IPS DF 6.9 (cell line): ENCODE measurements around the gene BARD1.
"Not testable (repeated sequence)": the region's sequence is repeated elsewhere in the genome, so short reads cannot be mapped to it uniquely, and the experiment has no call there.

ENCODE experiments used
- DNase-seq: peaks from one replicate; pipeline ENCODE4 v3.0.0-alpha.2; 2013; ENCODE audit warnings: low read depth, low spot score
- H3K27ac ChIP-seq: one replicate; pipeline ENCODE4 v1.5.1; 2013; ENCODE audit warnings: low read length, control low read depth
- H3K27me3 ChIP-seq: 2 replicates; pipeline ENCODE4 v1.6.1; 2013; ENCODE audit warnings: mild to moderate bottlenecking, low read length; ENCODE audit not compliant: control insufficient read depth, insufficient read depth
- H3K36me3 ChIP-seq: 2 replicates; pipeline ENCODE4 v1.6.1; 2013; ENCODE audit warnings: low read length; ENCODE audit not compliant: control insufficient read depth, insufficient read depth
- H3K4me1 ChIP-seq: 2 replicates; pipeline ENCODE4 v1.6.1; 2013; ENCODE audit warnings: low read length; ENCODE audit not compliant: control insufficient read depth, insufficient read depth
- H3K4me3 ChIP-seq: 2 replicates; pipeline ENCODE4 v1.5.1; 2013; ENCODE audit warnings: mild to moderate bottlenecking, low read length
- H3K9me3 ChIP-seq: 2 replicates; pipeline ENCODE4 v1.6.1; 2013; ENCODE audit warnings: low read length, inconsistent platforms; ENCODE audit not compliant: control insufficient read depth, insufficient read depth
- WGBS: extraction: QIAGEN DNeasy Blood & Tissue Kit; methylation state at CpG from one replicate; pipeline ENCODE4 v1.1.7; 2013; ENCODE audit warnings: mixed read lengths, missing lambda C conversion rate; ENCODE audit not compliant: insufficient read length, insufficient coverage; 5-methylcytosine and 5-hydroxymethylcytosine counted together

Gene BARD1

DNA sequence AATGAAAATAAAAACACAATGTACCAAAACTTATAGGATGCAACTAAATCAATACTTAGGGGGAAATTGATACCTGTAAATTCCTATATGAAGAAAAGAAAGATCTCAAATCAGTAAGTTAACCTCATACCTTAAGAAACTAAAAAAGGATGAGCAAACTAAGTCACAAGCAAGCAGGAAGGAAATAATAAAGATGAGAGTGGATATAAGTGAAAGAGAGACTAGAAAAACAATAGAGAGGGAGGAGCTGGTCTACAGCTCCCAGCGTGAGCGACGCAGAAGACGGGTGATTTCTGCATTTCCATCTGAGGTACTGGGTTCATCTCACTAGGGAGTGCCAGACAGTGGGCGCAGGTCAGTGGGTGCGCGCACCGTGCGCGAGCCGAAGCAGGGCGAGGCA lies 125.9 kb downstream of the BARD1 start:
- not testable (repeated sequence) for DNase-seq, H3K36me3 ChIP-seq, H3K9me3 ChIP-seq, H3K4me1 ChIP-seq, H3K27ac ChIP-seq, H3K27me3 ChIP-seq
- peak overlapping the region; percentile 33; the same call in 1 of the 2 replicates for H3K4me3 ChIP-seq
- WGBS = no CpG with 5 or more reads among the region's 12 CpGs

- H3K4me1 ChIP-seq = no peaks in the 10 kb centered on the region
Measured at GRCh38 chr2:214679736-214680135, 129.7 kb downstream of the BARD1 start.

DNA sequence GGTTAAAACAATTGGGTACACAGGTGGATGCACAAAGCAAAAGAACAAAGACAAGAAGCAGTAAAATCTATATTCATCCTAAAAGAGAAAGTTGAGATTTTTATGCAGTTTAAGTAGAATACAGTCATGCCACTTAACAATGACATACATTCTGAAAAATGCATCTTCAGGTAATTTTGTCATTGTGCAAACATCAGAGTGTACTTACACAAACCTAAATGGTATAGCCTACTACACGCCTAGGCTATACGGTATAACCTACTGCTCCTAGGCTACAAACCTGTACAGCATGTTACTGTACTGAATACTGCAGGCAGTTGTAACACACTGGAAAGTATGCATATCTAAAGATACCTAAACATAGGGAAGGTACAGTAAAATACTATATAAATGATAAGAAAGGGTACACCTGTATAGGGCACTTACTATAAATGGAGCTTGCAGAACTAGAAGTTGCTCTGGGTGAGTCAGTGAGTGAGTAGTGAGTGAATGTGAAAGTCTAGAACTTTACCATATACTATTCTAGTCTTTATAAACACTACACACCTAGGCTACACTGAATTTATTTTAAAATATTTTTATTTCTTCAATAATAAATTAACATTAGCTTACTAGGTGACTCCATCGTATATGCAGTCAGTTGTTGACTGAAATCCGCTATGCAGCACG lies 132.9 kb downstream of the BARD1 start:
- Histone ChIP-seq H3K4me3 (no peak overlapping the region), H3K4me1 (no peaks in the 10 kb centered on the region), H3K9me3 (no peaks in the 10 kb centered on the region), H3K27ac (no peak overlapping the region), H3K27me3 (no peaks in the 10 kb centered on the region), H3K36me3 (no peaks in the 10 kb centered on the region)
- DNase-seq = no peak
- WGBS = no CpG with 5 or more reads among the region's 5 CpGs

More at GRCh38 chr2:214679736-214680135, 129.7 kb downstream of the BARD1 start:
- H3K9me3 ChIP-seq = no peaks in the 10 kb centered on the region
- H3K36me3 ChIP-seq = no peaks in the 10 kb centered on the region
- no CpG with 5 or more reads among the region's 1 CpG for whole genome bisulfite sequencing
- no peak overlapping the region for H3K4me3 ChIP-seq
- no peak overlapping the region for H3K27ac ChIP-seq
- H3K27me3 ChIP-seq = no peaks in the 10 kb centered on the region
- no peak for DNase-seq
